Fibroblast of skin of right biceps (primary cell): ENCODE measurements around the gene TMEM253.

Source experiments
- DNase-seq: peaks from one replicate; pipeline ENCODE4 v3.0.0-alpha.2; 2013

Gene TMEM253

DNA sequence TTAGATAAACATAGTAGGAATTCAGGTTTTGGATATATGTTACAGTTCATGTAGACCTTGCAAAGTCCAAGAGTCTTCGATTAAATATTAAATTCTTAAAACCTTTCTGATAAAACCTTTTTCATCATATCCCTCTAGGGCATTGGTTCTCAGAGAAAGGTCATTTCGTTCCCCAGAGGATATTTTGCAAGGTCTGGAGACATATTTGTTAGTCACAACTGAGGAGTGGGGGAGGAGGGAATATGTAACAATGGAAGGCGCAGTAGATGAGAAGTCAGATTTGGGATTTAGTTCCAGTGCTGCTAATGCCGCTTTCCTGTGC lies 5.3 kb downstream of the TMEM253 start:
- peak; percentile 38 for DNase-seq

DNA sequence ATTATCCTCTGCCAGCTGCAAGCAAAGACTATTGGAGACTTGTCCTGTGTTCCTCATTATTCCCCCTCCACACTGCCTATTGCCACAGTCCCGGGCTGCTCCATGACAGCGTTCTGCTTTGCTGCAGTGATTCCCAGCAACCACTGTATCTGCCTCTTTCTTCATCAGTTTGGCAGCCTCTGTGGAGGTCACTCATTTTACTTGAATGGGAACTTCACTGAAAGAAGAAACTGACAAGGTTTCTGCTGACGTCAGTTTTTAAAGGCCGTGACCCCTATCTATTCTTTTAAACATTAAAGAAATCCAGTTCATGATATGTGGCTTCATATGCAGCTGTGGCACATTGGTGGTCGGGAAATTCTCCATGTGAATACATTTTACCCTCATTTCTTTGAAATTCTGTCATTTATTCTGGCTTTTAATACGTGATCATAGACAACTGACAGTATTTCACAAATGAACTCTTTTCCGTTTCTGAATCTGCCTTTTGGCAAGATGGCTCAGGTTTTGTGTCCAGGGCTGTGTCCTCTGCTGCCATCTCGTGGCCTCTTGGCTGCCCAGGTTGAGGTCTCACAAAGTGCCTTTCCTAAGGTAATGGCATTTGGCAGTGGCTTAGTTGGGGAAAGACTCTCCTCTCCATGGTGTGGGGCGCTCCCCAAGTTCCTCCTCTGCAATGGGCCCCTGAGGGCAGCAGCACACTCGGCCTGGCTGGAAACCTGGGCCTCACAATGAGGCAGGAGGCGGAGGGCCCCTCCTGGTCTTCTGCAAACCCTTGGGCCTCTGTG lies 5.8 kb downstream of the TMEM253 start:
- peak; percentile 73 for DNase-seq

DNA sequence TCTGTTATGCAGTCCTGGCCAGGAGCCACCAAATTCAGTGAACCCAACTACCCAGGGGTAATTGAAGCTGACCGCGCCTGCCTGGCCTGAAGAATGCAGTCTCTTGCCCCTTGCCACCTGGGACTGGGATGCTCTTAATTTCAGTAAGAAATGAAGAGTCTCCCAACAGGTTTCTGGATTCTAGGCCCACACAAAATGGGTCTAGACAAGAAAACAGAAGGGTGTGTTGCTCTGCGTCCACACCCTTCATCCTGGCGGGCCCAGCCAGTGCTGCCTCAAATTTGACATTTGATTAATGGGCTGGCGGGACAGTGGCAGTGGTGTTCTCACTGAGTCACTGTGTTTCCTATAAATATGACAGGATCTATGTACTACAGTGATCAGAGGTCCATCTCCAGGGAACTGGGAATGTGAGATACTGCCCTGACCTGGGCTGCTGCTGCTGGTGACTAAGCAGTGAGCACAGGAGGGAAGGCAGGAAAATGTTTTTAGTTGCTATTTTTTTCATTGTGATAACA lies 6.5 kb downstream of the TMEM253 start:
- peak; percentile 40 for DNase-seq

DNA sequence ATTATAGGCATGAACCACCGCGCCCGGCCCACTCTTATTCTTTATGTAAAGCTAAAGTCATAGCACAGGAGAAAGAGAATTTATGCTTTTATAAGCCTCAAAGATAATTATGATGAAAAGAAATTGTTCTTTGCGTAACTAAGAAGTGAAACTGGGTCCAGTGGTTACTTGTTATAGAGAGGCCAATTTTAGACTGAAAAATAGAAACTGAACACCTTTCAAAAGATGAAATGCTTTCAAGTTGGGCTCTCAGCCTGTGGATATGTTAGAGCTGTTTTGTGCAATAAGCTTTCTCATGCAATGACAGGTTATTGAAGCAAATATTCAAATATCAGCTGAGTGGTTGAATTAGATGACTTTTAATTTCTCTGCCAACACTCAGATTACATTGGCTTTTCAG lies 7.9 kb downstream of the TMEM253 start:
- no peak for DNase-seq

DNA sequence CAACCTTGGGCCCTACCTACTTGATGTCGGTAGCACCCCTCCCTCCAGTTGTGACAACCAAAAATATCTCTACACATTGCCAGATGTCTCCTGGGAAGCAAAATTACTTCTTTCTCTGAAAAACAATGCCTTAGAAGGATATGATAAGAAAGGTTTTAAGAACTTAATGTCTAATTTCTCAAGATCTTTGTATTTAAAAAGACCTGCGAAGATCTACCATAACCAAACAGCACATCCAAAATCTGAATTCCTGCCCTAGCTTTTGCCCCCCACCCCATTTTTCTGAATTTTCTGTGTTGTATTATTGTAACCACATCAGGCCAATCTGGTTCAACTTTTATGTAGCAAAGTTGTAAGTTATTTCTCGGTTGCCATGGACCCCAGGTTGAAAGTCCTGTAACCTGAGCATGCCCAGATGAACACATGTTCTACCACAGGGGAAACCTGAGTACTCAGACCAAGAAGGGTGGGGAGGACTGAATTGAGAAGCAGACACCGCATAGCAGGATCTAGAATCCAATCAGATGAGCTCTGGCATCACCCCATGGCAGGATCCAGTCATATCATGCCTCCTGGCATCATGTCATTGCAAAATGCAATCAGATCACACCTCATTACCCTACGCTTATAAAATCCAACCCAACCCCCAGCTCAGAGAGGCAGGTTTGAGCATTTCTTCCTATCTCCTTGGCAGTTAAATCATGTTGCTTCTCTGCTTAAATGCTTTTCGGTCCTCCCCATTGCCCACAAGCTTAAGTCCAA lies 8.7 kb downstream of the TMEM253 start:
- DNase-seq: no peak

DNA sequence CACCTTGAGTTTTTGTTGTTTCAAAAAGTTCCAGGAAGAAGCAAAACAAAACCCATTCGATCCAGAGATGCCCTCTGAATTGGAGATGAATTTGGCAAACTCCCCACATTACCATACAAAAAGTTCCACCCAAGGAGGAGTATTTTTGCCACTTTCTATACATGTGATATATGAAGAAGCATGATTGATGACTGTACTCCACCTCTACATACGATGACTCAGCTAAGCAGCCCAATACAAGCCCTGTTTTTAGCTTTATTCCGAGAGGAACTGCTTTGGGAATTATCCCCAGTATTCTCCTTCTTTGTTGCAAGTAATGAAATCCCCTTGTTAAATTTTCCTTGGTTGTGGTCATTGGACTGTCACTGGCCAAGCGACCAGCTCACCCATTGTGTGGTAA lies 11.4 kb downstream of the TMEM253 start:
- no peak for DNase-seq

DNA sequence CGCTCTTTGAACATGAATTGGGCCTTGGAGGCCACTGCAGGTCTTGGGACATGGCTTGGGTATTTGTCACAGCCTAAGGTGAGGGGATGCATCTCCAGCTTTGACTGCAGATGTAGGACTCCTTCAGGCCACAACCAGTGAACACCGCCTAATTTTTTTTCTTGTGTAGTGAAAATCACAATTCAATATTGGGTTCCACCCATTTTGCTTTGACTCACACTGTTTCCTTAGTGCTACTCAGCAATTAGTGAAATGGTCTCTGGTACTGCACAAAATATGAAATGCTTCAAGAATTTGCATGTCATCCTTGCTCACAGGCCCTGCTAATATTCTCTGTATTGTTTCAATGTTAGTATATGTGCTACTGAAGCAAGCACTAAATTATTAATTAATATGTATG lies 12.5 kb downstream of the TMEM253 start:
- DNase-seq: no peak

DNA sequence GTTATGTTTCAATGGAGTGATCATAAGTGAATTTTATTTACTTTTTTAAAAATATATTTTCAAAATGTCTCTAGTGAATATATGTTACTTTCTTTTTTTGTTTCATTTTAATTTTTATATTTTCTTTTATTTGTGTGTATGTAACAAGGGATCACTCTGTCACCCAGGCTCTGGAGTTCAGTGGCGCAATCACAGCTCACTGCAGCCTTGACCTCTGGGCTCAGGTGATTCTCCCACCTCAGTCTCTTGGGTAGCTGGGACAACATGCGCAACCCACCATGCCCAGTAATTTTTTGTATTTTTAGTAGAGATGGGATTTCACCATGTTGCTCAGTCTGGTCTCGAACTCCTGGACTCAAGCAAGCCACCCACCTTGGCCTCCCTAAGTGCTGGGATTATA lies 18.1 kb downstream of the TMEM253 start:
- no peak for DNase-seq

DNA sequence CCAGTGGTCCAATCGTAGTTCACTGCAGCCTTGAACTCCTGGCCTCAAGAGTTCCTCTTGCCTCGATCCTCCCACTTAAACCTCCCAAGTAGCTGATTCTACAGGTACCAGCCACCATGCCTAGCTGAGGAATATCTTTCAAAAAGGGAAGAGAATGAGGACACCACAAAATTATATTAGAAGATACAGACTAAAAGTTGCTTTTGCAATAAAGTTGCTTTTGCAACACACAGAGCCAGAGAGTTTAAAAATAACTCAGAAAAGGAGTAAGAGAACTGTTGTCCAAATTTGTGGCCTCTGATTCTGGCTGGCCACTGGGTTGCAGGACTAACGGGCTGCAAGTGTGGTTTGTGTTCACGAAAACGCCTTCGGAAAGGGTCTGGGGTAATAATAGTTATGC lies 19.8 kb downstream of the TMEM253 start:
- DNase-seq: no peak

DNA sequence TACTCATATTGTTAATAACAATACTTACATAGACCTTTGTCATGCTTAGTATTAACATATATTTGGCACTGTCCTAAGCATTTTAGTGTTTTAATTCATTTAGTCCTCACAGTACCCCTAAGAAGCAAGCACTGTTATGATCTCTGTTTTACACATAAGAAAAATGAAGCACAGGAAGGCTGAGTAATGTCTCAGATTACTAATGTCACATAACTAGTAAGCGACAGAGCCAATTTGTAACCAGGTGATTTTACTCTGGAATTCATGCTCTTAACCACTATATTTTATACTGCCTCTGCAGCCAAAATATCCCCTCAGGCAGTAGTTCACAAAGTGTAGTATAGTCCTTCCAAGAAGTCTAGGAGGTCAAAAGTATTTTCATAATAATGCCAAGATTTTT lies 20.3 kb downstream of the TMEM253 start:
- DNase-seq: no peak

DNA sequence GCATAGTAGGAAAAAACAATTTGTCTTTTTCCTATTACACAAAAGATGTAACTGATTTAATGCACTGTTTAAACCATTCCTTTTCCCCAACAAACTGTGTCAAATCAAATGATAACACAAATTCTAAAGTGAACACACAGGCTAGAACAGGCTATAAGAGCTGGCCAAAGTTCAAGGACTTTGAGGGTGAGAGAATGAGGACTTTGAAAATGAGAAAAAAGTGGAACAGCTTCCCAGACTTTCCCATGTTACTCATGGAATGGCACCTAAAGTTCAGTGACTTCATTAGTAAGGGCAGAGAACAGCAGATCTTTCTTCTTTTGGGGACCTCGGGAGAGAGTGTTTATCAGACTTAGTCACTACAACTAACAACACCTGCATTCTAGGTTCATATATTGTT lies 22.6 kb downstream of the TMEM253 start:
- DNase-seq: no peak

DNA sequence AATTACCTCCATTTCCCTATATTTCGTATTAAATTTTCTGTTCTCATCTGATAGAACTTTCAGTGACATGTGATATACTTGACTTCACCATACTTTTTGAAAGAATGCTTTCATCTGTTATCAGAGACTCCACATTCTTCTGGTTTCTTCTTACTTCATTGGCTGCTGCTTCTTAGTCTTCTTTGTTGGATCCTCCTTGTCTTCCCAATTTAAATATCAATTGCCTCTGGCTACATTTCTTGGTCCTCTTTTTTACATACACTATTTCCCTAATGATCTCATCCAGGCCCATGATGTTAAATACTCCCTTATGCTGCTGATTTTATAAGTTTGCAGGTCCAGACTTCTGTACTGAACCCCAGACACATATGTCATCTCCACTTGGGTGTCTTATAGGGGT lies 33.0 kb downstream of the TMEM253 start:
- DNase-seq: no peak

DNA sequence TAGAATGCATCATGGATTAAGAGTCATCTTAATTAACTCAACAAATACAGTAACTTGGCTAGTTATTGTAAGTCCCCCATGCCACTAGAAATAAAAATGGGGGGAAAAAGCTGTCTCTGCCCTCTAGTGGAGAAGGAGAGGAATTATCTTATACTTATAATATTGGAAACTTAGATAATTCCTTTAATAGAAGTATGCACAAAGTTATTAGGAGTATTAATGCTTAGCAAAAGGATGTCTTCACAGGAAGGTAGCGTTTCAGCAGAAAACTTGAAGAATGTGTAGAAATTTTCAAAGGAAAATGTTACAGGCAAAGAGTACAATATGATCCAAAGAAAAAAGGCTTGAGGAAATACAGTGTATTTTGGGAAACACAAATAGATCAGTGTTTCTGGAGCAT lies 35.2 kb downstream of the TMEM253 start:
- peak; percentile 17 for DNase-seq

DNA sequence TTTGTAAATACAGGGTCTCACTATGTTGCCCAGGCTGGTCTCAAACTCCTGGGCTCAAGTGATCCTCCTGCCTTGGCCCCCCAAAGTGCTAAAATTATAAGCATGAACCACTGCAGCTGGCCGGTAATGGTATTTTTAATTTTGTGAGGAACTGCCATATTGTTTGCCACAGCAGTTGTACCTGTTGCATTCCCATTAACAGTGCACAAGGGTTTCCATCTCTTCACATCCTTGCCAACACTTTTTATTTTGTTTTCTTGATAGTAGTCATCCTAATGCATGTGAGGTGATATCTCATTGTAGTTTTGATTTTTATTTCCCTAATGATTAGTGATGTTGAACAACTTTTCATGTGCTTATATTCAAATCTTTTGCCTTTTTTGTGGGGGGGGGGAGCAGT lies 41.5 kb downstream of the TMEM253 start:
- DNase-seq: no peak

DNA sequence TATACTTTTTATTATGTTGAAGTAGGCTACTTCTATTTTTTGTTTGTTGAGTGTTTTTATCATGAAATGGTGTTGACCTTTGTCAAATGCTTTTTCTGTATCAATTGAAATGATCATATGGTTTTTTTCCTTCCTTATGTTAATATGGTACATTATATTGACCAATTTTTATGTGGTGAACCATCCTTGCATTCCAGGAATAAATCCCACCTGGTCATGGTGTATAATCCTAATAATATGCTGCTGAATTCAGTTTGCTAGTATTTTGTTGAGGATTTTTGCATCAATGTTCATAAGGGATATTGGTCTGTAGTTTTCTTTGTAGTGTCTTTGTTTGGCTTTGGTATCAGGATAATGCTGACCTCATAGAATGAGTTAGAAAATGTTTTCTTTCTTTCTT lies 44.6 kb downstream of the TMEM253 start:
- DNase-seq: no peak

DNA sequence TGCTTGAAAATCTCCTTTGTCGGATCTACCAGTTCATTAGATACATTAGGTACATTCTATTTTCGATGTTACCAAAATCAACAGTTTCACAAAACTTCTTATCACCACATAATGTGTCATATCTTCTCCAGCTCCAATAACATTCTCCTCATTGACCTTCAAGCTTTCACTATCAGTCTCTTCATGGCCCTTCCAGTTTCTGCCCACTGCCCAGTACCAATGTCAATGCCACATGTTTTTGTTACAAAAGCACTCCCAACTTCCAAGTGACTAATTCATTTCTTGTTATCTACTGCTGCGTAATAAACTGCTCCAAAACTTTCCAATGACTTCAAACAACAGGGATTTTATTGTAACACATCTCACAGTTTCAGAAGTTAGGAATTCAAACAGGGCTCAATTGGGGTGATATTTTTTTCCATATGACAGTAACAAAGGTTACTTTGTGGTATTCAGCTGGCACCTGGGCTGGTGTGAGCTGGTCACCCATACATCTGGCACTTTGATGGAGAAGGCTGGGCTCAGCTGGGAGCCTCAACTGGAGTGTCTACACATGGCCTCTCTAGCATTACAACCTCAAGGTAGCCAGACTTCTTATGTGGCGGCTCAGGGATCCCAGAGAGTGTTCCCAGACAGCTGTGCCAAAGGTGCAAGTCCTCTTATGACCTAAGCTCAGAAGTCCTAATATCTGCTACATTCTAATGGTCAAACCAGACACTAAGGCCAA lies 48.9 kb downstream of the TMEM253 start:
- no peak for DNase-seq
